Measurements from ENCODE around the gene UBC. TPM values are rescaled to one million over a fixed set of nuclear protein-coding genes. Genes with fewer than 3 reads are reported as not detected.
"Not testable (repeated sequence)": the region's sequence is repeated elsewhere in the genome, so short reads cannot be mapped to it uniquely, and the experiment has no call there.

Gene UBC
- polyA plus RNA-seq, 10 donors, result 759 to 967 (median 819) TPM

- DNase-seq, result no peak
Observed at GRCh38 chr12:124917841-124918621, 3.6 kb upstream of the UBC start.

GRCh38 chr12:124917135-124917840, 2.8 kb upstream of the UBC start:
- DNase-seq, result peak; percentile 98 to 100 (median 99)

- DNase-seq, result peak in 2 of 3 donors; percentile 59 to 78
Observed at GRCh38 chr12:124916374-124917134, 2.1 kb upstream of the UBC start.

GRCh38 chr12:124915239-124916236, 1.1 kb upstream of the UBC start:
- DNase-seq, result no peak

- DNase-seq, result peak in 2 of 3 donors; percentile 72 to 85
Observed at GRCh38 chr12:124913474-124914391, 717 bp downstream of the UBC start.

GRCh38 chr12:124912529-124913287, 1.7 kb downstream of the UBC start:
- not testable (repeated sequence) for DNase-seq

GRCh38 chr12:124911521-124911920, 2.9 kb downstream of the UBC start:
- not testable (repeated sequence) for DNase-seq

GRCh38 chr12:124910561-124911478, 3.6 kb downstream of the UBC start:
- no peak for DNase-seq

GRCh38 chr12:124909831-124910560, 4.5 kb downstream of the UBC start:
- DNase-seq, result no peak

- DNase-seq, result peak; percentile 90 to 95 (median 92)
Observed at GRCh38 chr12:124906606-124907261, 7.7 kb downstream of the UBC start.

GRCh38 chr12:124904306-124905098, 9.9 kb downstream of the UBC start:
- peak in 2 of 3 donors; percentile 59 to 85 for DNase-seq

- no peak for DNase-seq
Observed at GRCh38 chr12:124902916-124903315, 11.5 kb downstream of the UBC start.

- no peak for DNase-seq
Observed at GRCh38 chr12:124901003-124901402, 13.4 kb downstream of the UBC start.

GRCh38 chr12:124900345-124900795, 14.1 kb downstream of the UBC start:
- not testable (repeated sequence) for DNase-seq

GRCh38 chr12:124898923-124899294, 15.5 kb downstream of the UBC start:
- DNase-seq, result no peak
